Natural killer cell (primary cell): ENCODE measurements around the gene ZNF281. TPM values are rescaled to one million over a fixed set of nuclear protein-coding genes. Genes with fewer than 3 reads are reported as not detected.

Experiments
- ATAC-seq, 3 donors: fragments of 150-1000 bp in 2 of 3; fragments of 200-7000 bp in 1 of 3; cut with Tn5 transposase; 1 replicate in 1 of 3; 2 replicates in 2 of 3; pipeline ENCODE4 v1.10.0; 2021; ENCODE audit warnings: mild to moderate bottlenecking in 2 of 3, moderate library complexity in 2 of 3
- DNase-seq, 2 donors: peaks; one replicate each; pipeline versions ENCODE4 v3.0.0 to v3.0.0-alpha.2; 2013 to 2021; ENCODE audit warnings: mixed read lengths in 1 of 2
- H3K27ac ChIP-seq: one replicate; pipeline ENCODE4 v1.5.1; 2013; ENCODE audit warnings: mild to moderate bottlenecking, low read length
- H3K27me3 ChIP-seq: one replicate; pipeline ENCODE4 v1.6.1; 2013; ENCODE audit warnings: low read length; ENCODE audit not compliant: control insufficient read depth, insufficient read depth
- H3K36me3 ChIP-seq: one replicate; pipeline ENCODE4 v1.6.1; 2013; ENCODE audit warnings: low read length; ENCODE audit not compliant: control insufficient read depth, insufficient read depth
- H3K4me1 ChIP-seq: one replicate; pipeline ENCODE4 v1.6.1; 2013; ENCODE audit warnings: low read length; ENCODE audit not compliant: control insufficient read depth, insufficient read depth
- H3K4me3 ChIP-seq: one replicate; pipeline ENCODE4 v1.5.1; 2013; ENCODE audit warnings: low read length
- H3K9me3 ChIP-seq: one replicate; pipeline ENCODE4 v1.6.1; 2013; ENCODE audit warnings: low read length; ENCODE audit not compliant: control insufficient read depth, insufficient read depth
- H3K27ac Mint-ChIP-seq, 2 donors: one replicate each; pipeline ENCODE4 v1.8.0; 2022; ENCODE audit warnings: mild to moderate bottlenecking in 2 of 2, mixed read lengths in 2 of 2, moderate library complexity in 1 of 2
- H3K27me3 Mint-ChIP-seq, 2 donors: one replicate each; pipeline ENCODE4 v1.8.0; 2022; ENCODE audit warnings: low read depth in 2 of 2, mixed read lengths in 2 of 2
- H3K36me3 Mint-ChIP-seq: one replicate; pipeline ENCODE4 v1.8.0; 2022; ENCODE audit warnings: mixed read lengths
- H3K4me1 Mint-ChIP-seq, 2 donors: one replicate each; pipeline ENCODE4 v1.8.0; 2022; ENCODE audit warnings: mixed read lengths in 2 of 2
- H3K4me3 Mint-ChIP-seq: one replicate; pipeline ENCODE4 v1.8.0; 2022; ENCODE audit warnings: mild to moderate bottlenecking, moderate library complexity, mixed read lengths
- H3K9me3 Mint-ChIP-seq, 2 donors: one replicate each; pipeline ENCODE4 v1.8.0; 2022; ENCODE audit warnings: mixed read lengths in 2 of 2
- WGBS: methylation state at CpG from one replicate; pipeline ENCODE4 v1.1.7; 2013; ENCODE audit warnings: missing lambda C conversion rate; ENCODE audit not compliant: insufficient coverage; 5-methylcytosine and 5-hydroxymethylcytosine counted together
- intact Hi-C: fragments of 100-400 bp; cut with micrococcal nuclease; formaldehyde crosslinking; loops from one replicate; pipeline ENCODE4 v1.14.2; 2022
- total RNA-seq, 4 donors: library from RNA; stranded (reverse); fragments of 120-200 nt in 1 of 4; gene quantifications; one replicate each; pipeline versions ENCODE4 v1.2.3 to v1.2.4, GENCODE V29; 2013 to 2022
- TF ChIP-seq, protein P1 (sequence below): fragments of 200-600 bp; IDR thresholded peaks from one replicate; pipeline ENCODE4 v1.8.0; 2022; ENCODE audit warnings: antibody characterized with exemption

The ZNF281 gene
- total RNA-seq, 3 donors from 2014 or later (not counting 1 experiment from before 2014, with no cell fraction given), result 25.6 to 35.4 (median 33.8) TPM

- H3K4me1 ChIP-seq, result no peaks in the 10 kb centered on the region
- H3K4me3 ChIP-seq, result no peak overlapping the region
- DNase-seq (no peak), ATAC-seq (no peak)
- no peaks in the 10 kb centered on the region for H3K9me3 Mint-ChIP-seq
- no peak overlapping the region for H3K4me3 Mint-ChIP-seq
- intact Hi-C loops, result no loop called here
- no peak overlapping the region for H3K27ac Mint-ChIP-seq
- TF ChIP-seq, protein P1, sequence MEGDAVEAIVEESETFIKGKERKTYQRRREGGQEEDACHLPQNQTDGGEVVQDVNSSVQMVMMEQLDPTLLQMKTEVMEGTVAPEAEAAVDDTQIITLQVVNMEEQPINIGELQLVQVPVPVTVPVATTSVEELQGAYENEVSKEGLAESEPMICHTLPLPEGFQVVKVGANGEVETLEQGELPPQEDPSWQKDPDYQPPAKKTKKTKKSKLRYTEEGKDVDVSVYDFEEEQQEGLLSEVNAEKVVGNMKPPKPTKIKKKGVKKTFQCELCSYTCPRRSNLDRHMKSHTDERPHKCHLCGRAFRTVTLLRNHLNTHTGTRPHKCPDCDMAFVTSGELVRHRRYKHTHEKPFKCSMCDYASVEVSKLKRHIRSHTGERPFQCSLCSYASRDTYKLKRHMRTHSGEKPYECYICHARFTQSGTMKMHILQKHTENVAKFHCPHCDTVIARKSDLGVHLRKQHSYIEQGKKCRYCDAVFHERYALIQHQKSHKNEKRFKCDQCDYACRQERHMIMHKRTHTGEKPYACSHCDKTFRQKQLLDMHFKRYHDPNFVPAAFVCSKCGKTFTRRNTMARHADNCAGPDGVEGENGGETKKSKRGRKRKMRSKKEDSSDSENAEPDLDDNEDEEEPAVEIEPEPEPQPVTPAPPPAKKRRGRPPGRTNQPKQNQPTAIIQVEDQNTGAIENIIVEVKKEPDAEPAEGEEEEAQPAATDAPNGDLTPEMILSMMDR, result no peak
- no peak overlapping the region for H3K27ac ChIP-seq
- H3K36me3 Mint-ChIP-seq, result no peaks in the 10 kb centered on the region
- H3K27me3 ChIP-seq, result no peaks in the 10 kb centered on the region
- no peaks in the 10 kb centered on the region for H3K36me3 ChIP-seq
- no peaks in the 10 kb centered on the region for H3K4me1 Mint-ChIP-seq
- H3K27me3 Mint-ChIP-seq, result no peaks in the 10 kb centered on the region
- WGBS, result 93% methylated on average over 1 of the region's 1 CpG
- no peaks in the 10 kb centered on the region for H3K9me3 ChIP-seq
Measured at GRCh38 chr1:200388791-200389190, 21.0 kb downstream of the ZNF281 start.

- Histone ChIP-seq H3K4me3 (no peak overlapping the region), H3K27me3 (no peaks in the 10 kb centered on the region), H3K4me1 (no peaks in the 10 kb centered on the region), H3K9me3 (no peaks in the 10 kb centered on the region), H3K36me3 (no peaks in the 10 kb centered on the region), H3K27ac (no peak overlapping the region)
- ATAC-seq, result no peak
- no peak overlapping the region for H3K4me3 Mint-ChIP-seq
- H3K9me3 Mint-ChIP-seq, result no peaks in the 10 kb centered on the region
- H3K36me3 Mint-ChIP-seq, result no peaks in the 10 kb centered on the region
- intact Hi-C loops, result no loop called here
- no peaks in the 10 kb centered on the region for H3K4me1 Mint-ChIP-seq
- TF ChIP-seq, protein P1, result no peak
- H3K27me3 Mint-ChIP-seq, result no peaks in the 10 kb centered on the region
- no peak overlapping the region for H3K27ac Mint-ChIP-seq
- 100% methylated on average over 3 of the region's 4 CpGs for WGBS
- DNase-seq, result no peak
Measured at GRCh38 chr1:200386416-200386815, 23.4 kb downstream of the ZNF281 start.

DNA sequence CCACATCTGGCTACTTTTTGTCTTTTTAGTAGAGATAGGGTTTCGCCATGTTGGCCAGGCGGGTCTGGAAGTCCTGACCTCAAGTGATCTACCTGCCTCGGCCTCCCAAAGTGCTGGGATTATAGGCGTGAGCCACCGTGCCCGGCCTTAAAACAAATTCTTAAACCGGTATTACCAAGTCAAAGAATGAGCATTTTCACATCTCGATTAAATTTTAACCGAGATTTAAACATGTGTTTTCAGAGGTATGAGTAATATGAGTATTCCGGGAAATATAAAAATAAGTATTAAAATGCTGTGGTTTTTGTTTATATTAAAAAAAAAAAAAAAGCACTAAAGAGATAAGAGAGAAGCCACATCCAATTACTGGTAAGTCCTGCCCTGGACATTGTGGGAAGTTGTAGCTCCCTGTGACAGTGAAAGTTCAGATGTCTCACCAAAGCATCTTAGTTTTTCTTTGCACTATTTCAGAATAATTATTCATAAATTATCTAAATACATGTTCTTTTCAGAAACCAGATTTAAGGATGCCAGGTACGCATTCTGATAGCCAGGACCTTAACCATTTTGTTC is 24.9 kb downstream of the ZNF281 start:
- no peaks in the 10 kb centered on the region for H3K27me3 ChIP-seq
- no peaks in the 10 kb centered on the region for H3K4me1 ChIP-seq
- no peak for ATAC-seq
- H3K36me3 Mint-ChIP-seq, result no peaks in the 10 kb centered on the region
- no peak overlapping the region for H3K27ac Mint-ChIP-seq
- no peaks in the 10 kb centered on the region for H3K36me3 ChIP-seq
- WGBS, result 90% methylated on average over 10 of the region's 11 CpGs
- intact Hi-C loops, result no loop called here
- no peaks in the 10 kb centered on the region for H3K9me3 Mint-ChIP-seq
- no peaks in the 10 kb centered on the region for H3K9me3 ChIP-seq
- no peaks in the 10 kb centered on the region for H3K27me3 Mint-ChIP-seq
- no peaks in the 10 kb centered on the region for H3K4me1 Mint-ChIP-seq
- no peak for DNase-seq
- H3K4me3 ChIP-seq, result no peak overlapping the region
- H3K4me3 Mint-ChIP-seq, result no peak overlapping the region
- no peak overlapping the region for H3K27ac ChIP-seq
- TF ChIP-seq, protein P1, result no peak
